OCI-LY7 (cell line): ENCODE measurements around the gene NARS2. TPM values are rescaled to one million over a fixed set of nuclear protein-coding genes. Genes with fewer than 3 reads are reported as not detected.

Experiments used
- BruUV-seq: library from RNA; stranded (reverse); fragments of 400-500 nt; replicated peaks from 2 replicates; lab custom pipeline; 2021; lab: Mats Ljungman, UMichigan
- CTCF ChIA-PET: fragments of 300-600 bp; sonication (Branson Sonifier 250); formaldehyde crosslinking; loops from one replicate; lab custom pipeline; 2022; ENCODE audit warnings: antibody characterized with exemption; ENCODE audit not compliant: unreplicated experiment; lab: Charles Lee
- POLR2A ChIA-PET: fragments of 300-600 bp; sonication (Branson Sonifier 250); formaldehyde crosslinking; loops from one replicate; lab custom pipeline; 2022; ENCODE audit warnings: antibody characterized with exemption; lab: Charles Lee
- DNase-seq: peaks from one replicate; pipeline ENCODE4 v3.0.0-alpha.2; 2015; ENCODE audit warnings: low spot score
- H2AFZ ChIP-seq: fragments of 200-600 bp; sonication (generic), shearing (Covaris generic); 2 replicates; pipeline ENCODE4 v1.6.1; 2014; ENCODE audit warnings: mild to moderate bottlenecking, antibody characterized with exemption, low read length, moderate library complexity
- H3K27ac ChIP-seq: fragments of 200-600 bp; sonication (generic); 2 replicates; pipeline ENCODE4 v1.5.1; 2014; ENCODE audit warnings: mixed run types, low read depth, mild to moderate bottlenecking, moderate library complexity, low read length, inconsistent platforms; ENCODE audit not compliant: poor library complexity, severe bottlenecking
- H3K36me3 ChIP-seq: fragments of 200-600 bp; sonication (generic); 2 replicates; pipeline ENCODE4 v1.6.1; 2014; ENCODE audit warnings: mild to moderate bottlenecking, antibody characterized with exemption, low read length, moderate library complexity, mixed read lengths; ENCODE audit not compliant: insufficient read depth
- H3K4me1 ChIP-seq: fragments of 200-600 bp; sonication (generic); 2 replicates; pipeline ENCODE4 v1.5.1; 2014; ENCODE audit warnings: mild to moderate bottlenecking, low read length; ENCODE audit not compliant: insufficient read depth, poor library complexity, severe bottlenecking
- H3K4me2 ChIP-seq: fragments of 200-600 bp; sonication (generic); 2 replicates; pipeline ENCODE4 v1.6.1; 2014; ENCODE audit warnings: mild to moderate bottlenecking, low read length
- H3K4me3 ChIP-seq: fragments of 200-600 bp; sonication (generic); 2 replicates; pipeline ENCODE4 v1.5.1; 2014; ENCODE audit warnings: mild to moderate bottlenecking, low read depth, low read length; ENCODE audit not compliant: poor library complexity, severe bottlenecking
- H3K79me2 ChIP-seq: fragments of 200-600 bp; sonication (generic); 2 replicates; pipeline ENCODE4 v1.6.1; 2016; ENCODE audit warnings: low read depth, mild to moderate bottlenecking, low read length, moderate library complexity, mixed read lengths; ENCODE audit not compliant: insufficient read depth
- H3K9me2 ChIP-seq: fragments of 200-600 bp; sonication (generic); 2 replicates; pipeline ENCODE4 v1.6.1; 2016; ENCODE audit warnings: mild to moderate bottlenecking, low read length, mixed read lengths; ENCODE audit not compliant: insufficient read depth
- H3K9me3 ChIP-seq: fragments of 200-600 bp; sonication (generic); 2 replicates; pipeline ENCODE4 v1.6.1; 2014; ENCODE audit warnings: mild to moderate bottlenecking, mixed run types, low read length, mixed read lengths
- H4K20me1 ChIP-seq: fragments of 200-600 bp; sonication (generic); 2 replicates; pipeline ENCODE4 v1.6.1; 2014; ENCODE audit warnings: mild to moderate bottlenecking, antibody characterized with exemption, low read length, moderate library complexity, mixed read lengths; ENCODE audit not compliant: insufficient read depth
- EZH2phosphoT487 ChIP-seq: fragments of 200-600 bp; sonication (generic); IDR thresholded peaks from 2 replicates; pipeline ENCODE4 v1.6.1; 2018; ENCODE audit warnings: low read depth, borderline replicate concordance, mild to moderate bottlenecking, mixed run types, antibody characterized with exemption, low read length, moderate library complexity, mixed read lengths
- intact Hi-C: fragments of 100-400 bp; cut with micrococcal nuclease; formaldehyde crosslinking; loops from one replicate; pipeline ENCODE4 v1.10.0; 2022; ENCODE audit not compliant: unreplicated experiment
- total RNA-seq, 2 experiments: library from RNA; depleted of rRNA in 1 of 2; stranded (reverse); fragments of >200 nt in 1 of 2; shearing (Covaris generic) in 1 of 2; gene quantifications; 2 replicates each; pipeline ENCODE4 v1.2.3, GENCODE V29; 2014 to 2022
- TF ChIP-seq, protein P1 (sequence below): fragments of 200-600 bp; sonication (generic); conservative IDR thresholded peaks from 2 replicates; pipeline ENCODE4 v1.5.1; 2014; ENCODE audit warnings: mild to moderate bottlenecking, antibody characterized with exemption, low read length, moderate library complexity, mixed read lengths

NARS2 gene
- total RNA-seq, 2 experiments from 2014 or later: 28.1 to 29.2 TPM

DNA sequence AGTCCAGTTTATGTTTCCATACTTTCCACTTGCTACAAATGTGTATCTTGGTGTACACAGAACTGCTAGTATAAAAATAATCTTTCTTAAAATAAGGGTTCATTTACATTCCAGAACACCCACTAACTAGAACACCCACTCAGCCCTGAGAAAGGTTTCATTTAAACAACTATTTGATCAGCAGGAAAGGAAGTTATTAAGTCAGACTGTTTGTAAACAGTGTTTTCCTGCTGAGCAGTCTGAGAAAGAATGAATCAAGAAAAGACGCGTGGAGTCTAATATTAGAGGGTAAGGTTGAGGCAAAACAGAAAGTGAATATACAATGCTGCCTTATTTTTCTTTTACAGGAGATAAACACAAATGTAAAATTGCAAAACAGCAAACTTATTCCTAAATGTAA, 32.7 kb downstream of the NARS2 start:
- Histone ChIP-seq H3K9me2 (no peaks in the 10 kb centered on the region), H3K4me1 (no peaks in the 10 kb centered on the region), H2AFZ (no peak overlapping the region), H3K4me2 (no peak overlapping the region), H3K36me3 (peaks cover 71% of the 10 kb centered on the region), H3K27ac (no peak overlapping the region), H3K9me3 (0 out of 2 replicates have a peak, but pooled peaks cover 5% of the 10 kb centered on the region), H3K79me2 (no peaks in the 10 kb centered on the region), H4K20me1 (no peaks in the 10 kb centered on the region), H3K4me3 (no peak overlapping the region)
- intact Hi-C loops: no loop called here
- CTCF ChIA-PET: no interaction called here
- TF ChIP-seq, protein P1, sequence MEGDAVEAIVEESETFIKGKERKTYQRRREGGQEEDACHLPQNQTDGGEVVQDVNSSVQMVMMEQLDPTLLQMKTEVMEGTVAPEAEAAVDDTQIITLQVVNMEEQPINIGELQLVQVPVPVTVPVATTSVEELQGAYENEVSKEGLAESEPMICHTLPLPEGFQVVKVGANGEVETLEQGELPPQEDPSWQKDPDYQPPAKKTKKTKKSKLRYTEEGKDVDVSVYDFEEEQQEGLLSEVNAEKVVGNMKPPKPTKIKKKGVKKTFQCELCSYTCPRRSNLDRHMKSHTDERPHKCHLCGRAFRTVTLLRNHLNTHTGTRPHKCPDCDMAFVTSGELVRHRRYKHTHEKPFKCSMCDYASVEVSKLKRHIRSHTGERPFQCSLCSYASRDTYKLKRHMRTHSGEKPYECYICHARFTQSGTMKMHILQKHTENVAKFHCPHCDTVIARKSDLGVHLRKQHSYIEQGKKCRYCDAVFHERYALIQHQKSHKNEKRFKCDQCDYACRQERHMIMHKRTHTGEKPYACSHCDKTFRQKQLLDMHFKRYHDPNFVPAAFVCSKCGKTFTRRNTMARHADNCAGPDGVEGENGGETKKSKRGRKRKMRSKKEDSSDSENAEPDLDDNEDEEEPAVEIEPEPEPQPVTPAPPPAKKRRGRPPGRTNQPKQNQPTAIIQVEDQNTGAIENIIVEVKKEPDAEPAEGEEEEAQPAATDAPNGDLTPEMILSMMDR: no peak
- no peak for TF ChIP-seq EZH2phosphoT487
- no TSS peak for BruUV-seq
- no peak for DNase-seq
- POLR2A ChIA-PET: interaction anchor here (1.1 kb wide), 1 partner anchor 113 kb away, joined by 5 read pairs; no protein-coding TSS in a partner anchor

DNA sequence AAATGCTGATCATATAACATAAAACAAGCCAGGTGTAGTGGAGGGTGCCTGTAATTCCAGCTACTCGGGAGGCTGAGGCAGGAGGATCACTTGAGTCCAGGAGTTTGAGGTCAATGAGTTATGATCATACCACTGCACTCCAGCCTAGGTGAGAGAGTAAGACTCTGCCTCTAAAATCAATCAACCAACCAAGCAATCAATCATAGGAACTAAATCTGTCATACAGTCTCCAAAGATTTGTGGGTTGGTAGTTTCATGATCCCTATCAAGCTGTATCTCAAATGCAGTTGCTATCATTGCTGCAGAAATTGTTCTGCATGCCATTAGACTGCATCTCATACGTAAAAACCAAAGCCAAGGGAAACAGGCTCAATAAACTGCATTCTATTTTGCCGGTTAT, 33.1 kb downstream of the NARS2 start:
- no peak overlapping the region for H3K4me3 ChIP-seq
- DNase-seq: no peak
- peaks cover 9% of the 10 kb centered on the region; the same call in 1 of the 2 replicates for H3K9me3 ChIP-seq
- no TSS peak for BruUV-seq
- no peaks in the 10 kb centered on the region for H4K20me1 ChIP-seq
- CTCF ChIA-PET: no interaction called here
- H3K4me2 ChIP-seq: no peak overlapping the region
- H3K27ac ChIP-seq: no peak overlapping the region
- H2AFZ ChIP-seq: no peak overlapping the region
- POLR2A ChIA-PET: interaction anchor here (0.7 to 1.1 kb wide), 4 partner anchors 9 to 348 kb away, joined by 3 to 5 read pairs (median 4); no protein-coding TSS in a partner anchor
- TF ChIP-seq, protein P1: no peak
- TF ChIP-seq EZH2phosphoT487: no peak
- no peaks in the 10 kb centered on the region for H3K79me2 ChIP-seq
- peaks cover 71% of the 10 kb centered on the region for H3K36me3 ChIP-seq
- intact Hi-C loops: no loop called here
- no peaks in the 10 kb centered on the region for H3K4me1 ChIP-seq
- H3K9me2 ChIP-seq: no peaks in the 10 kb centered on the region

DNA sequence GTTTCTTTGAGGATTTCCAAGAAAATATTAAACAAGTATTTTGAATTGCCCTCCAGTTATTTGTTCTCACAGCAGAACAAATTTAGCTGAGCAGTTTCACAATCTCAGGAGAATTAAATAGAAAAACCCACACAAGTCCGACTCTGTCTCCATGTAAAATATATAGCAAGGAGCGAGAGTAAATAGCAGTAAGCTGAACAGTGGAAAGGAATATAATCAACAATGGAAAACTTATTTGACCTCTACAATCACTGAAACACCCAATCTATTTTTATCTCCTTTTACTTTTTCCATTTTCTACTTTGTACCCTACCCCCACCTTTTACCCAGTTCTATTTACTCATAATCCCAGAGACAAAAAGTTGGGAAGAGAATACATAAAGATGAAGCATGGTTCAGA, 34.4 kb downstream of the NARS2 start:
- Histone ChIP-seq H3K27ac (no peak overlapping the region), H4K20me1 (no peaks in the 10 kb centered on the region), H3K4me3 (no peak overlapping the region), H2AFZ (no peak overlapping the region), H3K79me2 (no peaks in the 10 kb centered on the region), H3K9me2 (no peaks in the 10 kb centered on the region), H3K9me3 (peaks cover 9% of the 10 kb centered on the region; the same call in 1 of the 2 replicates), H3K4me2 (no peak overlapping the region), H3K36me3 (peaks cover 70% of the 10 kb centered on the region), H3K4me1 (no peaks in the 10 kb centered on the region)
- DNase-seq: no peak
- TF ChIP-seq, protein P1: no peak
- no peak for TF ChIP-seq EZH2phosphoT487
- intact Hi-C loops: no loop called here
- ChIA-PET CTCF (no interaction called here), POLR2A (interaction anchor here (1.5 kb wide), 1 partner anchor 9 kb away, joined by 6 read pairs; no protein-coding TSS in a partner anchor)
- no TSS peak for BruUV-seq
